SU-DHL-6 (cell line): ENCODE measurements around the gene CENPC.
A peak's percentile ranks its signal among the peaks of the same experiment; 100 is the strongest.

Experiments
- H2AFZ ChIP-seq: fragments of 200-600 bp; sonication (generic); 2 replicates; pipeline ENCODE4 v1.6.1; 2014; ENCODE audit warnings: low read depth, mild to moderate bottlenecking, moderate library complexity, mixed read lengths, antibody characterized with exemption, low read length; ENCODE audit not compliant: severe bottlenecking
- H3F3A ChIP-seq: fragments of 200-600 bp; shearing (Covaris generic); 2 replicates; pipeline ENCODE4 v1.6.0; 2016; ENCODE audit warnings: antibody characterized with exemption, mild to moderate bottlenecking; ENCODE audit not compliant: insufficient read depth
- H3K27ac ChIP-seq: fragments of 200-600 bp; sonication (generic); 2 replicates; pipeline ENCODE4 v1.5.1; 2016; ENCODE audit warnings: low read depth, mild to moderate bottlenecking, low read length, moderate library complexity, mixed read lengths
- H3K27me3 ChIP-seq: fragments of 200-600 bp; sonication (generic), shearing (Covaris generic); 2 replicates; pipeline ENCODE4 v1.6.0; 2014; ENCODE audit warnings: mild to moderate bottlenecking, low read length
- H3K36me3 ChIP-seq: fragments of 200-600 bp; sonication (generic); 2 replicates; pipeline ENCODE4 v1.6.1; 2014; ENCODE audit warnings: mild to moderate bottlenecking, low read length, mixed read lengths
- H3K4me2 ChIP-seq: fragments of 300-600, 200-600 bp; shearing (Covaris generic), sonication (generic); 2 replicates; pipeline ENCODE4 v1.6.0; 2014; ENCODE audit warnings: low read length, low read depth, mild to moderate bottlenecking; ENCODE audit not compliant: poor library complexity, severe bottlenecking
- H3K4me3 ChIP-seq: fragments of 200-600 bp; sonication (generic); 2 replicates; pipeline ENCODE4 v1.5.1; 2014; ENCODE audit warnings: antibody characterized with exemption, low read length, mild to moderate bottlenecking, mixed read lengths; ENCODE audit not compliant: insufficient read depth, poor library complexity, severe bottlenecking
- H3K79me2 ChIP-seq: fragments of 200-600 bp; sonication (generic); 2 replicates; pipeline ENCODE4 v1.6.1; 2014; ENCODE audit warnings: mild to moderate bottlenecking, low read length, moderate library complexity; ENCODE audit not compliant: insufficient read depth
- H3K9ac ChIP-seq: fragments of 200-600 bp; sonication (generic); 2 replicates; pipeline ENCODE4 v1.7.0; 2014; ENCODE audit warnings: mild to moderate bottlenecking, low read length
- H3K9me2 ChIP-seq: fragments of 200-600 bp; sonication (generic); replicated peaks from 2 replicates; pipeline ENCODE4 v1.6.1; 2014; ENCODE audit warnings: low read length; ENCODE audit not compliant: insufficient read depth
- H3K9me3 ChIP-seq: fragments of 200-600 bp; sonication (generic); 2 replicates; pipeline ENCODE4 v1.6.1; 2014; ENCODE audit warnings: low read length, mixed read lengths; ENCODE audit not compliant: insufficient read depth
- H4K20me1 ChIP-seq: fragments of 200-600 bp; sonication (generic); 2 replicates; pipeline ENCODE4 v1.6.1; 2014; ENCODE audit warnings: low read depth, mild to moderate bottlenecking, antibody characterized with exemption, low read length, moderate library complexity, mixed read lengths
- EZH2phosphoT487 ChIP-seq: fragments of 200-600 bp; sonication (generic), shearing (Covaris generic); conservative IDR thresholded peaks from 2 replicates; pipeline ENCODE4 v1.6.1; 2018; ENCODE audit warnings: mild to moderate bottlenecking, antibody characterized with exemption, low read length, moderate library complexity, mixed read lengths
- TF ChIP-seq, protein P1 (sequence below): fragments of 200-600 bp; sonication (generic); IDR thresholded peaks from one replicate; pipeline ENCODE4 v1.5.1; 2017; ENCODE audit warnings: antibody characterized with exemption, mild to moderate bottlenecking, low read length, moderate library complexity; ENCODE audit not compliant: insufficient read depth, poor library complexity, severe bottlenecking

CENPC gene

DNA sequence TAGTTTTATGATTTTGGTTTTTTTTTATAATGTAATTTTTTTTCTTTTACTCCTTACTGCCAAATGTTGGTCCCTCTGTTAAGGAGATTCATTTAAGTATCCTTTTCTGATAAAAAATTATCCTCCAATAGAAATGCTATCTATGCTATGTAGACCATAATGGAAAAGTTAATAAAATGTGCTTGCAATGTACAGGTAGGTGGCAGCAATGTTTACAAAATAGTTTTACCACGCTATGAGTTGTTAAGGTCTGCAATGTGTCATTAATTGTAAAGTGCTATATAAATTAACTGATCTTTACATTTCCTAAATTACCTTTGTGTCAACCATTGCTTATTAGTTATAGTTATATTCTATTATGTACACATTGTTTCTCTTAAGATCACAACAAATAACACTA is 3.8 kb upstream of the CENPC start:
- Histone ChIP-seq H3K9me2 (no peaks in the 10 kb centered on the region), H3K79me2 (peaks cover 11% of the 10 kb centered on the region), H3K9me3 (no peaks in the 10 kb centered on the region), H3K27me3 (no peaks in the 10 kb centered on the region), H4K20me1 (no peaks in the 10 kb centered on the region), H3K27ac (peak overlapping the region; percentile 95), H2AFZ (peak overlapping the region; percentile 47), H3K36me3 (no peaks in the 10 kb centered on the region), H3F3A (peaks cover 23% of the 10 kb centered on the region), H3K4me2 (peak overlapping the region; percentile 75), H3K9ac (0 out of 2 replicates have a peak overlapping the region, but pooled peaks have one; percentile 44), H3K4me3 (no peak overlapping the region)
- TF ChIP-seq, protein P1, sequence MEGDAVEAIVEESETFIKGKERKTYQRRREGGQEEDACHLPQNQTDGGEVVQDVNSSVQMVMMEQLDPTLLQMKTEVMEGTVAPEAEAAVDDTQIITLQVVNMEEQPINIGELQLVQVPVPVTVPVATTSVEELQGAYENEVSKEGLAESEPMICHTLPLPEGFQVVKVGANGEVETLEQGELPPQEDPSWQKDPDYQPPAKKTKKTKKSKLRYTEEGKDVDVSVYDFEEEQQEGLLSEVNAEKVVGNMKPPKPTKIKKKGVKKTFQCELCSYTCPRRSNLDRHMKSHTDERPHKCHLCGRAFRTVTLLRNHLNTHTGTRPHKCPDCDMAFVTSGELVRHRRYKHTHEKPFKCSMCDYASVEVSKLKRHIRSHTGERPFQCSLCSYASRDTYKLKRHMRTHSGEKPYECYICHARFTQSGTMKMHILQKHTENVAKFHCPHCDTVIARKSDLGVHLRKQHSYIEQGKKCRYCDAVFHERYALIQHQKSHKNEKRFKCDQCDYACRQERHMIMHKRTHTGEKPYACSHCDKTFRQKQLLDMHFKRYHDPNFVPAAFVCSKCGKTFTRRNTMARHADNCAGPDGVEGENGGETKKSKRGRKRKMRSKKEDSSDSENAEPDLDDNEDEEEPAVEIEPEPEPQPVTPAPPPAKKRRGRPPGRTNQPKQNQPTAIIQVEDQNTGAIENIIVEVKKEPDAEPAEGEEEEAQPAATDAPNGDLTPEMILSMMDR = no peak
- TF ChIP-seq EZH2phosphoT487 = no peak

DNA sequence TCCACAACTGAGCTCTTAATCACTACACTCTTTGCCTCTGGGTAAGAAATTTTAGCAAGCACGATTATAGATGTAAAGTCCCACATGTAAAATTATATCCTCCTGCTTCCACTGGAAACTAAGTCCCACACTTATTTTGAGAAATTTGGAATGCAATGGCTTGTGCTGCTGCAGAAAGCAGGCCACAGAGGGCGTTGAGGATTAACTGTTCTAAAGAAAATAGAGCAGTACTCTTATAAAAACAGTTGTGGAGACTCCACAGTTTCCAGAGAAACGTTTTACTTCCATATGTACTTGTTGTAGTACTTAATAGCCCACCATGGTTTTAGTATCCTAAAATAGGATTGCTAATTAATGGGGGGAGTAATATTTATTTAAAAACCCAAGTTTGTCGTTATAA is 1.7 kb upstream of the CENPC start:
- no peak overlapping the region for H3K4me2 ChIP-seq
- H3K27me3 ChIP-seq = no peaks in the 10 kb centered on the region
- H3K79me2 ChIP-seq = peaks cover 33% of the 10 kb centered on the region
- H3K27ac ChIP-seq = no peak overlapping the region
- no peak for TF ChIP-seq EZH2phosphoT487
- TF ChIP-seq, protein P1 = no peak
- peaks cover 20% of the 10 kb centered on the region for H3F3A ChIP-seq
- no peak overlapping the region for H3K4me3 ChIP-seq
- H3K9me3 ChIP-seq = no peaks in the 10 kb centered on the region
- H2AFZ ChIP-seq = no peak overlapping the region
- H3K9ac ChIP-seq = no peak overlapping the region
- H3K9me2 ChIP-seq = no peaks in the 10 kb centered on the region
- H3K36me3 ChIP-seq = no peaks in the 10 kb centered on the region; the same call in 1 of the 2 replicates
- no peaks in the 10 kb centered on the region for H4K20me1 ChIP-seq

DNA sequence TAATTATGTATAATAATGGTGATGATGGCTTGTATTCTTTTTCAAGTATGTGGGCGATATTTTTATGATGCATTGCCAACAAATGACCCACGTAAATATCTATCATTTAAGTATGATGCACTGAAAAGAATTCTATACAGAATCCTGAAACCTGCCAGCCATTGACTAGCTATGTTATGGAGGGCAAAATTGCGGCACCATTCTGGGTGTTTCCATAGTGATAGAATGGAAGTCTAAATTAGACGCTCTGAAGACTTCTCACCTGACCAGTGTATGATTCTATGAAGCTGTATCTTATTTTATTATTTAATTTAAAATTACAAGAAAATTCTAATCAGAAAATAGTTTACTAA is 677 bp upstream of the CENPC start:
- Histone ChIP-seq H2AFZ (no peak overlapping the region), H4K20me1 (no peaks in the 10 kb centered on the region; the same call in 1 of the 2 replicates), H3K27ac (peak overlapping the region; percentile 79), H3K79me2 (peaks cover 37% of the 10 kb centered on the region), H3K27me3 (no peaks in the 10 kb centered on the region), H3F3A (peaks cover 15% of the 10 kb centered on the region), H3K9me2 (no peaks in the 10 kb centered on the region), H3K9ac (peak overlapping the region; percentile 53), H3K9me3 (no peaks in the 10 kb centered on the region), H3K4me2 (peak overlapping the region; percentile 84), H3K36me3 (peaks cover 4% of the 10 kb centered on the region; the same call in 1 of the 2 replicates), H3K4me3 (peak overlapping the region; percentile 59)
- TF ChIP-seq EZH2phosphoT487 = no peak
- TF ChIP-seq, protein P1 = no peak

DNA sequence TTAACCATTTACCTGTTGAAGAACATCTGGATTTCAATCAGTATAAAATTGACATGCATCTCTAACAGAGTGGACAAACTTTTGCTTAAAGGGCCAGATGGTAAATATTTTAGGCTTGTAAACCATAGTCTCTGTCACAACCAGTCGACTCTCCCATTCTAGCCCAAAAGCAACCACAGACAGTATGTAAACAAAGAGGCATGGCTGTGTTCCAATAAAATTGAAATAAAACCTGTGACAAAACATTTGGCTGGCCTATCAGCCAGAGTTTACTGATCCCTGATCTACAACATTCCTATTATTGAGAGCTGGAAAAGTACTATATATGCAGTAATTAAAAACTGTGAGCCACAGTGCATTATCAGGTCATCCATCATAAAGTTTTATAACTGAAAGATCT is 3.2 kb downstream of the CENPC start:
- no peaks in the 10 kb centered on the region; the same call in 1 of the 2 replicates for H4K20me1 ChIP-seq
- H3K9me3 ChIP-seq = no peaks in the 10 kb centered on the region
- H3K9me2 ChIP-seq = no peaks in the 10 kb centered on the region
- TF ChIP-seq, protein P1 = no peak
- no peak overlapping the region for H3K9ac ChIP-seq
- no peak overlapping the region for H3K27ac ChIP-seq
- peaks cover 37% of the 10 kb centered on the region for H3K79me2 ChIP-seq
- H3F3A ChIP-seq = no peaks in the 10 kb centered on the region
- H3K4me2 ChIP-seq = peak overlapping the region; percentile 93
- no peaks in the 10 kb centered on the region for H3K27me3 ChIP-seq
- H2AFZ ChIP-seq = no peak overlapping the region
- no peak overlapping the region for H3K4me3 ChIP-seq
- H3K36me3 ChIP-seq = peaks cover 14% of the 10 kb centered on the region; the same call in 1 of the 2 replicates
